HEK293T (cell line): ENCODE measurements around the gene CYP26B1.

Source experiments
- ARNT ChIP-seq: fragments of 450-650 bp; IDR thresholded peaks from 2 replicates; pipeline ENCODE4 v1.6.1; 2017; ENCODE audit warnings: mild to moderate bottlenecking
- BHLHE40 ChIP-seq: fragments of 450-650 bp; IDR thresholded peaks from 2 replicates; pipeline ENCODE4 v1.6.1; 2016; ENCODE audit warnings: mild to moderate bottlenecking, moderate library complexity, borderline replicate concordance
- ELF4 ChIP-seq: fragments of 450-650 bp; IDR thresholded peaks from 2 replicates; pipeline ENCODE4 v1.6.1; 2017; ENCODE audit warnings: antibody characterized with exemption
- FOXK2 ChIP-seq: fragments of 450-650 bp; IDR thresholded peaks from 2 replicates; pipeline ENCODE4 v1.6.1; 2016; ENCODE audit warnings: mild to moderate bottlenecking
- HDGF ChIP-seq: fragments of 450-650 bp; IDR thresholded peaks from 2 replicates; pipeline ENCODE4 v1.6.1; 2017; ENCODE audit warnings: antibody characterized with exemption, borderline replicate concordance
- LEF1 ChIP-seq: fragments of 450-650 bp; IDR thresholded peaks from 2 replicates; pipeline ENCODE4 v1.6.1; 2017; ENCODE audit warnings: mild to moderate bottlenecking, borderline replicate concordance
- SP1 ChIP-seq: fragments of 450-650 bp; IDR thresholded peaks from 2 replicates; pipeline ENCODE4 v1.6.1; 2017
- SUZ12 ChIP-seq: fragments of 450-650 bp; IDR thresholded peaks from 2 replicates; pipeline ENCODE4 v1.6.1; 2016; ENCODE audit warnings: mild to moderate bottlenecking
- TARDBP ChIP-seq: fragments of 450-650 bp; IDR thresholded peaks from 2 replicates; pipeline ENCODE4 v1.6.1; 2016
- ZNF384 ChIP-seq: fragments of 450-650 bp; IDR thresholded peaks from 2 replicates; pipeline ENCODE4 v1.6.1; 2016
- TF ChIP-seq, protein P1 (sequence below): fragments of 450-650 bp; IDR thresholded peaks from 2 replicates; pipeline ENCODE4 v1.6.1; 2016

- TF ChIP-seq ARNT, result no peak
- no peak for TF ChIP-seq ELF4
- no peak for TF ChIP-seq FOXK2
- TF ChIP-seq, protein P1, sequence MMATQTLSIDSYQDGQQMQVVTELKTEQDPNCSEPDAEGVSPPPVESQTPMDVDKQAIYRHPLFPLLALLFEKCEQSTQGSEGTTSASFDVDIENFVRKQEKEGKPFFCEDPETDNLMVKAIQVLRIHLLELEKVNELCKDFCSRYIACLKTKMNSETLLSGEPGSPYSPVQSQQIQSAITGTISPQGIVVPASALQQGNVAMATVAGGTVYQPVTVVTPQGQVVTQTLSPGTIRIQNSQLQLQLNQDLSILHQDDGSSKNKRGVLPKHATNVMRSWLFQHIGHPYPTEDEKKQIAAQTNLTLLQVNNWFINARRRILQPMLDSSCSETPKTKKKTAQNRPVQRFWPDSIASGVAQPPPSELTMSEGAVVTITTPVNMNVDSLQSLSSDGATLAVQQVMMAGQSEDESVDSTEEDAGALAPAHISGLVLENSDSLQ, result no peak
- TF ChIP-seq LEF1, result no peak
- TF ChIP-seq HDGF, result no peak
- no peak for TF ChIP-seq ZNF384
- no peak for TF ChIP-seq SP1
- no peak for TF ChIP-seq SUZ12
- TF ChIP-seq BHLHE40, result no peak
- no peak for TF ChIP-seq TARDBP
Observed at GRCh38 chr2:72173640-72174321, 26.1 kb upstream of the CYP26B1 start.
